Right atrium auricular region (tissue), 2 donors: ENCODE data around the gene EEIG2. TPM values are rescaled to one million over a fixed set of nuclear protein-coding genes. Genes with fewer than 3 reads are reported as not detected.
"Not testable (repeated sequence)": the region's sequence is repeated elsewhere in the genome, so short reads cannot be mapped to it uniquely, and the experiment has no call there.

Experiments used
- DNase-seq: peaks from one replicate; pipeline ENCODE4 v3.0.0-alpha.2; 2019; ENCODE audit warnings: low spot score
- H3K27ac ChIP-seq, 2 donors: fragments of 200-600 bp; sonication (generic); 1 replicate in 1 of 2; 2 replicates in 1 of 2; pipeline ENCODE4 v1.5.1; 2016 to 2019
- H3K27me3 ChIP-seq, 2 donors: fragments of 200-600 bp; sonication (generic); one replicate each; pipeline versions ENCODE4 v1.5.1 to v1.6.0; 2017 to 2019
- H3K36me3 ChIP-seq: fragments of 200-600 bp; sonication (generic); one replicate; pipeline ENCODE4 v1.5.1; 2016
- H3K4me1 ChIP-seq, 2 donors: fragments of 200-600 bp; sonication (generic); one replicate each; pipeline versions ENCODE4 v1.5.1 to v1.6.0; 2017 to 2019
- H3K4me3 ChIP-seq, 2 donors: fragments of 200-600 bp; sonication (generic); 1 replicate in 1 of 2; 2 replicates in 1 of 2; pipeline ENCODE4 v1.5.1; 2017 to 2019; ENCODE audit warnings: mild to moderate bottlenecking in 1 of 2, moderate library complexity in 1 of 2
- H3K9me3 ChIP-seq, 2 donors: fragments of 200-600 bp; sonication (generic); one replicate each; pipeline ENCODE4 v1.5.1; 2019
- CTCF ChIP-seq, 2 donors: fragments of 200-600 bp; sonication (generic); IDR thresholded peaks; one replicate each; pipeline ENCODE4 v1.5.1; 2019; ENCODE audit warnings: antibody characterized with exemption in 2 of 2
- total RNA-seq, 2 donors: library from RNA; depleted of rRNA; stranded (reverse); fragments of >200 nt; gene quantifications; one replicate each; pipeline ENCODE4 v1.1.0, GENCODE V29; 2016

The EEIG2 gene
- total RNA-seq, 2 donors from 2014 or later: 6.1 to 7.4 TPM

GRCh38 chr1:108532730-108533129 lies 27.2 kb upstream of the EEIG2 start:
- no peaks in the 10 kb centered on the region for H3K36me3 ChIP-seq
- H3K4me1 ChIP-seq: no peaks in the 10 kb centered on the region
- no peaks in the 10 kb centered on the region for H3K27me3 ChIP-seq
- H3K27ac ChIP-seq: no peak overlapping the region
- no peaks in the 10 kb centered on the region for H3K9me3 ChIP-seq
- no peak for DNase-seq
- TF ChIP-seq CTCF (IDR thresholded peaks at IDR 0.05): no peak
- H3K4me3 ChIP-seq: no peak overlapping the region

- DNase-seq: no peak
- Histone ChIP-seq H3K4me1 (no peaks in the 10 kb centered on the region), H3K27ac (no peak overlapping the region), H3K36me3 (no peaks in the 10 kb centered on the region), H3K4me3 (no peak overlapping the region), H3K27me3 (no peaks in the 10 kb centered on the region), H3K9me3 (no peaks in the 10 kb centered on the region)
- TF ChIP-seq CTCF (IDR thresholded peaks at IDR 0.05): no peak
These were observed 26.4 kb upstream of the EEIG2 start for GRCh38 chr1:108533351-108534083.

GRCh38 chr1:108534759-108535158 lies 25.1 kb upstream of the EEIG2 start:
- no peak overlapping the region for H3K4me3 ChIP-seq
- DNase-seq: no peak
- no peak for TF ChIP-seq CTCF (IDR thresholded peaks at IDR 0.05)
- no peaks in the 10 kb centered on the region for H3K4me1 ChIP-seq
- no peak overlapping the region for H3K27ac ChIP-seq
- no peaks in the 10 kb centered on the region for H3K9me3 ChIP-seq
- no peaks in the 10 kb centered on the region for H3K36me3 ChIP-seq
- H3K27me3 ChIP-seq: no peaks in the 10 kb centered on the region

- H3K27ac ChIP-seq, H3K27me3 ChIP-seq, H3K4me1 ChIP-seq, H3K4me3 ChIP-seq, H3K9me3 ChIP-seq, H3K36me3 ChIP-seq, DNase-seq: not testable (repeated sequence)
These were observed 24.5 kb upstream of the EEIG2 start for GRCh38 chr1:108535315-108535897.

- H3K4me1 ChIP-seq, H3K4me3 ChIP-seq, H3K27ac ChIP-seq, H3K36me3 ChIP-seq, DNase-seq, H3K27me3 ChIP-seq, H3K9me3 ChIP-seq: not testable (repeated sequence)
These were observed 23.9 kb upstream of the EEIG2 start for GRCh38 chr1:108536021-108536420.

- H3K27me3 ChIP-seq, DNase-seq, H3K4me1 ChIP-seq, H3K9me3 ChIP-seq, H3K27ac ChIP-seq, H3K36me3 ChIP-seq, H3K4me3 ChIP-seq: not testable (repeated sequence)
These were observed 23.1 kb upstream of the EEIG2 start for GRCh38 chr1:108536791-108537190.

- Histone ChIP-seq H3K27ac (no peak overlapping the region), H3K27me3 (no peaks in the 10 kb centered on the region), H3K4me1 (no peaks in the 10 kb centered on the region), H3K4me3 (no peak overlapping the region), H3K36me3 (no peaks in the 10 kb centered on the region), H3K9me3 (no peaks in the 10 kb centered on the region)
- no peak for DNase-seq
- no peak for TF ChIP-seq CTCF (IDR thresholded peaks at IDR 0.05)
These were observed 21.9 kb upstream of the EEIG2 start for GRCh38 chr1:108537976-108538375.
